ENCODE results near the gene CLCN4.

The CLCN4 gene

DNA sequence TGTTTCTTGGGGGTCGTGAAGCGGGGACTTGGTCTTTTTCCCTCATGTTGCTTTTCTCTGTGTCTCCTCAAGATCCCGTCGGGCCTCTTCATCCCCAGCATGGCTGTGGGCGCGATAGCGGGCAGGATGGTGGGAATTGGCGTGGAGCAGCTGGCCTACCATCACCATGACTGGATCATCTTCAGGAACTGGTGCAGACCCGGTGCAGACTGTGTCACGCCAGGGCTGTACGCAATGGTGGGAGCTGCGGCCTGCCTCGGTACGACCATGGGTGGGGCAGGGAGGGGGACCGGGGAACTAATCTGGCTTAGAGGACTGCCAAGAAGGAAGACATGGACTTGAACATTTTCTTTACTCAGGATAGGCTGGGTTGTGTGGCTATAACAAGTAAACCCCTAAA, 55.6 kb downstream of the CLCN4 start:
- H3K9me3 ChIP-seq, result no peaks in the 10 kb centered on the region
- no peaks in the 10 kb centered on the region for H3K27me3 ChIP-seq
- DNase-seq, result no peak
- TF ChIP-seq, protein P1, sequence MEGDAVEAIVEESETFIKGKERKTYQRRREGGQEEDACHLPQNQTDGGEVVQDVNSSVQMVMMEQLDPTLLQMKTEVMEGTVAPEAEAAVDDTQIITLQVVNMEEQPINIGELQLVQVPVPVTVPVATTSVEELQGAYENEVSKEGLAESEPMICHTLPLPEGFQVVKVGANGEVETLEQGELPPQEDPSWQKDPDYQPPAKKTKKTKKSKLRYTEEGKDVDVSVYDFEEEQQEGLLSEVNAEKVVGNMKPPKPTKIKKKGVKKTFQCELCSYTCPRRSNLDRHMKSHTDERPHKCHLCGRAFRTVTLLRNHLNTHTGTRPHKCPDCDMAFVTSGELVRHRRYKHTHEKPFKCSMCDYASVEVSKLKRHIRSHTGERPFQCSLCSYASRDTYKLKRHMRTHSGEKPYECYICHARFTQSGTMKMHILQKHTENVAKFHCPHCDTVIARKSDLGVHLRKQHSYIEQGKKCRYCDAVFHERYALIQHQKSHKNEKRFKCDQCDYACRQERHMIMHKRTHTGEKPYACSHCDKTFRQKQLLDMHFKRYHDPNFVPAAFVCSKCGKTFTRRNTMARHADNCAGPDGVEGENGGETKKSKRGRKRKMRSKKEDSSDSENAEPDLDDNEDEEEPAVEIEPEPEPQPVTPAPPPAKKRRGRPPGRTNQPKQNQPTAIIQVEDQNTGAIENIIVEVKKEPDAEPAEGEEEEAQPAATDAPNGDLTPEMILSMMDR (IDR thresholded peaks at IDR 0.05), result no peak
- no peaks in the 10 kb centered on the region for H3K36me3 ChIP-seq
- H3K4me3 ChIP-seq, result no peak overlapping the region
- H3K4me1 ChIP-seq, result no peaks in the 10 kb centered on the region
- intact Hi-C loops (cut with DNase I; ENCODE audit: low total_unique reads), result no loop called here
- H3K27ac ChIP-seq, result no peak overlapping the region

DNA sequence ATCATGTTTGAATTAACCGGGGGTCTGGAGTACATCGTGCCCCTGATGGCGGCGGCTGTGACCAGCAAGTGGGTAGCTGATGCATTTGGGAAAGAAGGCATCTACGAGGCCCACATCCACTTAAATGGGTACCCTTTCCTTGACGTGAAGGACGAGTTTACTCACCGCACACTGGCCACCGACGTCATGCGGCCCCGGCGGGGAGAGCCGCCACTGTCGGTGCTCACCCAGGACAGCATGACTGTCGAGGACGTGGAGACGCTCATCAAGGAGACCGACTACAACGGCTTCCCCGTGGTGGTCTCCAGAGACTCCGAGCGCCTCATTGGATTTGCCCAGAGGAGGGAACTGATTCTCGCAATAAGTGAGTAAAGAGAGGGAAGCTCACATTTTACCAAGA, 56.9 kb downstream of the CLCN4 start:
- intact Hi-C loops (cut with DNase I; ENCODE audit: low total_unique reads), result no loop called here
- Histone ChIP-seq H3K36me3 (no peaks in the 10 kb centered on the region), H3K27me3 (no peaks in the 10 kb centered on the region), H3K9me3 (no peaks in the 10 kb centered on the region), H3K4me1 (no peaks in the 10 kb centered on the region), H3K27ac (no peak overlapping the region), H3K4me3 (no peak overlapping the region)
- TF ChIP-seq, protein P1 (IDR thresholded peaks at IDR 0.05), result no peak
- no peak for DNase-seq

DNA sequence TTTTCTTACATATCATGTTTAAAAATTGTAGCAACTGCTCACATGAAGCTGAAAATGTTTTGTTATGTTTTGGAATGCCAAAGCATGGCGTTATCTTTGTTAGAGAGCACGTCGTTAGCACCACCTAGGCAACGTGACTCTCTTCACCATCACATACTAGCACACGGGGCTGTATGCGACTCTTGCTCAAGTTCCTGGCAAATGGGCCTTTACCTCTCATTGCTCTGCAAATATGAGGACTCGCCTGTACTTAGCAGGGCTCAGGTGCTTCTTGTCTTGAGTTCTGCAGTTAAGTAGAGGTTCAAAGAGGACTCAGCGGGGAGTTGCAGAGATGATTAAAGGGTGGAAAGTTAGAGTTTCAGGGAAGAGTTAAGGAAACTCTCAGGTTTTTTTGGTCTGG, 59.4 kb downstream of the CLCN4 start:
- TF ChIP-seq, protein P1 (IDR thresholded peaks at IDR 0.05), result no peak
- Histone ChIP-seq H3K27ac (no peak overlapping the region), H3K4me3 (no peak overlapping the region), H3K27me3 (no peaks in the 10 kb centered on the region), H3K9me3 (no peaks in the 10 kb centered on the region), H3K4me1 (no peaks in the 10 kb centered on the region), H3K36me3 (no peaks in the 10 kb centered on the region)
- intact Hi-C loops (cut with DNase I; ENCODE audit: low total_unique reads), result no loop called here
- DNase-seq, result no peak

DNA sequence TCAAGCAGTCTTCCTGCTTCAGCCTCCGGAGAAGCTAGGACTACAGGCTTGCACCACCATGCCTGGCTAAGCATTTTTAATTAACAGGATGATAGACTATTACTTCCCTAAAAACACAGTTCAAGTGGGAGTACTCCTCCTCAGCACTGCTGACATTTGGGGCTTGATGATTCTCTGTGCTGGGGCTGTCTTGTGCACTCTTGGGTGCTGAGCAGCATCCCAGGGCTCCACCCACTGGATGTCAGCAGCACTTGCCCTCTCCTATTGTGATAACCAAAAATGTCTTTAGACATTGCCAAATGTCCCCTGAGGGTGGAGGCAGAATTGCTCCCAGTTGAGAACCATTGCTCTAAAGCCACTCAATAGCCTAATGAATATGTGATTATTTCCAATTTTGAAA, 60.4 kb downstream of the CLCN4 start:
- intact Hi-C loops (cut with DNase I; ENCODE audit: low total_unique reads), result no loop called here

DNA sequence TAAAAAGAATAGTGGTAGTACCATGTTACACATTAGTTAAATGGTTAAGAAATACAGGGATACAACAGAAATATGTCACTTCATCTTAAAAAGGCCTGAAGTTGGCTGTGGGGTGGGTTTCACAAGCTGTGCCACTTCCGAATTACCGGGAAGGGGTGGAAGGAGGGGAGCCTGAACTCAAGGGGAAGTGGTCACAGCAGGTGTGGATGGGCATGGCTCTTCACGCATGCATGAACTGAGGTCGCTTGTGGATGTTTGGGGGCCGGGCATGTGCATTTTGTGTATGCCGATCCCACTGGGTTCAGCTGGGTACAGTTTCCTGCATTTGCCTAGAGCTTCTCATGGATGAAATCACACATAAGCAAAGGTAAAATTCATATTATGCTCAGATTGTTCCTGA, 64.9 kb downstream of the CLCN4 start:
- TF ChIP-seq, protein P1 (IDR thresholded peaks at IDR 0.05), result no peak

More for the DNA sequence above, 60.4 kb downstream of the CLCN4 start:
- Histone ChIP-seq H3K36me3 (no peaks in the 10 kb centered on the region), H3K4me1 (no peaks in the 10 kb centered on the region), H3K9me3 (no peaks in the 10 kb centered on the region), H3K27ac (no peak overlapping the region), H3K27me3 (no peaks in the 10 kb centered on the region), H3K4me3 (no peak overlapping the region)
- DNase-seq, result no peak
- TF ChIP-seq, protein P1 (IDR thresholded peaks at IDR 0.05), result no peak

DNA sequence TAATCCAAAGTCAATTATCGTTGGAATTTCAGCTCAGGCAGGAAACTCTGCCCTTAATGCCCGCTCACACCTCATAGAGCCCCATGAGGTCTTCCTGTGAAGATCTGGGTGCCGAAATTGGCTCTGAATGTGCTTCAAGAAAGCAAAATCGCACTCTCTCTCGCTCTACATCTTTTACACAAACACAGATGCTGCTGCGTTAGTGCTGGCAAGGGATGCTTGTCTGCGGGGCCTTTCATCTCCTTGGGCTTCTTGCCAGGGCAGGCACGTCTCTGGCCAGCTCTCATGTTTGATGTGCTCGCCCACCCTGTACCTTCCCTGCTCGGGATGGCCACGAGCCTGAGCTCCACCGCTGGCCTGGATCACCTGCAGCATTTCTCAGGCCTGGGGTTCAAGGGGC, 66.5 kb downstream of the CLCN4 start:
- TF ChIP-seq, protein P1 (IDR thresholded peaks at IDR 0.05), result no peak
- intact Hi-C loops (cut with DNase I; ENCODE audit: low total_unique reads), result no loop called here
- Histone ChIP-seq H3K9me3 (no peaks in the 10 kb centered on the region), H3K27me3 (no peaks in the 10 kb centered on the region), H3K27ac (no peak overlapping the region), H3K36me3 (no peaks in the 10 kb centered on the region), H3K4me3 (no peak overlapping the region), H3K4me1 (no peaks in the 10 kb centered on the region)
- DNase-seq, result no peak

More for the DNA sequence above, 64.9 kb downstream of the CLCN4 start:
- Histone ChIP-seq H3K27ac (no peak overlapping the region), H3K4me1 (no peaks in the 10 kb centered on the region), H3K27me3 (no peaks in the 10 kb centered on the region), H3K9me3 (no peaks in the 10 kb centered on the region), H3K36me3 (no peaks in the 10 kb centered on the region), H3K4me3 (no peak overlapping the region)
- DNase-seq, result no peak
- intact Hi-C loops (cut with DNase I; ENCODE audit: low total_unique reads), result no loop called here
